ENCODE measurements around the gene USP16.
"Not testable (repeated sequence)": the region's sequence is repeated elsewhere in the genome, so short reads cannot be mapped to it uniquely, and the experiment has no call there.

Gene USP16

GRCh38 chr21:29024474-29025327, at the start of gene USP16:
Gene USP16, plus strand, starts transcription at chr21:29024668. Its CDS starts 3,246 bp downstream, at chr21:29027914.
- H3K4me3 Mint-ChIP-seq = peak within 1 kb of the TSS; percentile 98
- no peaks in the 10 kb centered on the region for H3K27me3 Mint-ChIP-seq
- H3K9me3 Mint-ChIP-seq = no peaks in the 10 kb centered on the region
- DNase-seq (peak; percentile 98), ATAC-seq (replicated peaks) (peak; percentile 97 to 98)
- peaks cover 13 to 20% of the 10 kb centered on the region in 2 donors for H3K36me3 Mint-ChIP-seq
- peak within 1 kb of the TSS; percentile 99 for H3K27ac Mint-ChIP-seq
- H3K4me1 Mint-ChIP-seq = peaks cover 22 to 26% of the 10 kb centered on the region in 2 donors

- peaks cover 34 to 42% of the 10 kb centered on the region in 2 donors for H3K36me3 Mint-ChIP-seq
Measured at GRCh38 chr21:28975397-28975796, 49.1 kb upstream of the USP16 start.

GRCh38 chr21:28979092-28979491, 45.4 kb upstream of the USP16 start:
- Mint-ChIP-seq H3K27ac (no peak overlapping the region), H3K4me3 (no peak overlapping the region), H3K4me1 (peaks cover 0 to 3% of the 10 kb centered on the region in 2 donors), H3K27me3 (no peaks in the 10 kb centered on the region), H3K36me3 (peaks cover 41 to 43% of the 10 kb centered on the region in 2 donors), H3K9me3 (no peaks in the 10 kb centered on the region)
- DNase-seq (no peak), ATAC-seq (replicated peaks) (no peak)

More at GRCh38 chr21:28975397-28975796, 49.1 kb upstream of the USP16 start:
- ATAC-seq (replicated peaks) = no peak
- Mint-ChIP-seq H3K27ac (no peak overlapping the region), H3K4me1 (peaks cover 0 to 4% of the 10 kb centered on the region in 2 donors), H3K27me3 (no peaks in the 10 kb centered on the region), H3K9me3 (peaks cover 0 to 2% of the 10 kb centered on the region in 2 donors), H3K4me3 (no peak overlapping the region)
- no peak for DNase-seq

- peaks cover 2 to 3% of the 10 kb centered on the region in 2 donors for H3K4me1 Mint-ChIP-seq
- no peak overlapping the region for H3K4me3 Mint-ChIP-seq
- H3K9me3 Mint-ChIP-seq = no peaks in the 10 kb centered on the region
- ATAC-seq (replicated peaks) (no peak), DNase-seq (no peak)
- no peak overlapping the region for H3K27ac Mint-ChIP-seq
- H3K36me3 Mint-ChIP-seq = peaks cover 29 to 31% of the 10 kb centered on the region in 2 donors
- no peaks in the 10 kb centered on the region for H3K27me3 Mint-ChIP-seq
Measured at GRCh38 chr21:28982637-28983036, 41.8 kb upstream of the USP16 start.

- peaks cover 13 to 32% of the 10 kb centered on the region in 2 donors for H3K4me1 Mint-ChIP-seq
- H3K36me3 Mint-ChIP-seq = peaks cover 23 to 28% of the 10 kb centered on the region in 2 donors
- no peak overlapping the region for H3K27ac Mint-ChIP-seq
- DNase-seq = no peak
- no peaks in the 10 kb centered on the region for H3K27me3 Mint-ChIP-seq
- no peak overlapping the region for H3K4me3 Mint-ChIP-seq
- no peaks in the 10 kb centered on the region for H3K9me3 Mint-ChIP-seq
- ATAC-seq (replicated peaks) = no peak
Measured at GRCh38 chr21:28986677-28987076, 37.8 kb upstream of the USP16 start.

- H3K27ac Mint-ChIP-seq = peak overlapping the region; percentile 62
- peaks cover 17 to 36% of the 10 kb centered on the region in 2 donors for H3K4me1 Mint-ChIP-seq
- ATAC-seq (replicated peaks); H3K9me3 Mint-ChIP-seq; H3K4me3 Mint-ChIP-seq; H3K27me3 Mint-ChIP-seq; DNase-seq: not testable (repeated sequence)
- peaks cover 18 to 23% of the 10 kb centered on the region in 2 donors for H3K36me3 Mint-ChIP-seq
Measured at GRCh38 chr21:28988146-28988545, 36.3 kb upstream of the USP16 start.

GRCh38 chr21:28991861-28992525, 32.5 kb upstream of the USP16 start:
- peaks cover 17 to 42% of the 10 kb centered on the region in 2 donors for H3K4me1 Mint-ChIP-seq
- H3K4me3 Mint-ChIP-seq = peak overlapping the region; percentile 91 to 97
- no peaks in the 10 kb centered on the region for H3K27me3 Mint-ChIP-seq
- no peak for ATAC-seq (replicated peaks)
- DNase-seq = no peak
- no peaks in the 10 kb centered on the region for H3K9me3 Mint-ChIP-seq
- peaks cover 8 to 13% of the 10 kb centered on the region in 2 donors for H3K36me3 Mint-ChIP-seq
- peak overlapping the region; percentile 96 for H3K27ac Mint-ChIP-seq

- peak; percentile 99 for DNase-seq
- Mint-ChIP-seq H3K27me3 (no peaks in the 10 kb centered on the region), H3K36me3 (peaks cover 8 to 13% of the 10 kb centered on the region in 2 donors), H3K27ac (peak within 1 kb of the TSS; percentile 96), H3K4me3 (peak within 1 kb of the TSS; percentile 91 to 97), H3K4me1 (peaks cover 17 to 40% of the 10 kb centered on the region in 2 donors), H3K9me3 (no peaks in the 10 kb centered on the region)
- peak; percentile 95 for ATAC-seq (replicated peaks)
Measured at GRCh38 chr21:28992526-28993292, 31.8 kb upstream of the USP16 start, which contains the start of gene LTN1. Gene LTN1, minus strand, starts transcription at chr21:28992877. Its CDS starts 72 bp downstream, at chr21:28992805.

- no peak for DNase-seq
- Mint-ChIP-seq H3K4me3 (peak overlapping the region; percentile 91 to 97), H3K9me3 (no peaks in the 10 kb centered on the region), H3K36me3 (peaks cover 8 to 10% of the 10 kb centered on the region in 2 donors), H3K27ac (peak overlapping the region; percentile 96), H3K4me1 (peaks cover 14 to 34% of the 10 kb centered on the region in 2 donors), H3K27me3 (no peaks in the 10 kb centered on the region)
- no peak for ATAC-seq (replicated peaks)
Measured at GRCh38 chr21:28993293-28993629, 31.2 kb upstream of the USP16 start.

GRCh38 chr21:29002442-29003144, 21.9 kb upstream of the USP16 start:
- Mint-ChIP-seq H3K36me3 (peaks cover 6 to 24% of the 10 kb centered on the region in 2 donors), H3K4me3 (peak overlapping the region; percentile 88 to 91), H3K9me3 (no peaks in the 10 kb centered on the region)

GRCh38 chr21:29005696-29006095, 18.8 kb upstream of the USP16 start:
- ATAC-seq (replicated peaks) (no peak), DNase-seq (no peak)
- no peaks in the 10 kb centered on the region for H3K27me3 Mint-ChIP-seq
- peaks cover 2 to 5% of the 10 kb centered on the region in 2 donors for H3K4me1 Mint-ChIP-seq
- no peak overlapping the region for H3K4me3 Mint-ChIP-seq
- no peak overlapping the region for H3K27ac Mint-ChIP-seq
- H3K36me3 Mint-ChIP-seq = peaks cover 6 to 29% of the 10 kb centered on the region in 2 donors
- no peaks in the 10 kb centered on the region for H3K9me3 Mint-ChIP-seq

More at GRCh38 chr21:29002442-29003144, 21.9 kb upstream of the USP16 start:
- H3K27ac Mint-ChIP-seq = peak overlapping the region; percentile 98
- no peaks in the 10 kb centered on the region for H3K27me3 Mint-ChIP-seq
- ATAC-seq (replicated peaks) (peak; percentile 100), DNase-seq (peak; percentile 94)
- peaks cover 2 to 5% of the 10 kb centered on the region in 2 donors for H3K4me1 Mint-ChIP-seq

GRCh38 chr21:29007135-29007534, 17.3 kb upstream of the USP16 start:
- H3K27ac Mint-ChIP-seq = no peak overlapping the region
- ATAC-seq (replicated peaks) (no peak), DNase-seq (no peak)
- H3K9me3 Mint-ChIP-seq = no peaks in the 10 kb centered on the region
- H3K27me3 Mint-ChIP-seq = no peaks in the 10 kb centered on the region
- peaks cover 2 to 5% of the 10 kb centered on the region in 2 donors for H3K4me1 Mint-ChIP-seq
- H3K4me3 Mint-ChIP-seq = no peak overlapping the region
- peaks cover 6 to 29% of the 10 kb centered on the region in 2 donors for H3K36me3 Mint-ChIP-seq

- Mint-ChIP-seq H3K9me3 (no peaks in the 10 kb centered on the region), H3K36me3 (peaks cover 6 to 29% of the 10 kb centered on the region in 2 donors), H3K27ac (no peak overlapping the region), H3K4me1 (peaks cover 0 to 2% of the 10 kb centered on the region in 2 donors), H3K4me3 (no peak overlapping the region), H3K27me3 (no peaks in the 10 kb centered on the region)
- ATAC-seq (replicated peaks) (no peak), DNase-seq (no peak)
Measured at GRCh38 chr21:29007810-29008209, 16.7 kb upstream of the USP16 start.
